GM21423 (cell line): ENCODE results near the gene PDE4DIP.
"Not testable (repeated sequence)": the region's sequence is repeated elsewhere in the genome, so short reads cannot be mapped to it uniquely, and the experiment has no call there.

ENCODE experiments used
- ATAC-seq: cut with Tn5 transposase; IDR thresholded peaks from one replicate; pipeline ENCODE4 v1.9.1; 2021; ENCODE audit warnings: mild to moderate bottlenecking, moderate library complexity; ENCODE audit not compliant: unreplicated experiment

PDE4DIP gene

GRCh38 chr1:148844220-148844619, at the start of gene PDE4DIP:
Gene PDE4DIP (plus strand): TSS chr1:148844428. CDS start chr1:148844775, 347 bp downstream.
- not testable (repeated sequence) for ATAC-seq

DNA sequence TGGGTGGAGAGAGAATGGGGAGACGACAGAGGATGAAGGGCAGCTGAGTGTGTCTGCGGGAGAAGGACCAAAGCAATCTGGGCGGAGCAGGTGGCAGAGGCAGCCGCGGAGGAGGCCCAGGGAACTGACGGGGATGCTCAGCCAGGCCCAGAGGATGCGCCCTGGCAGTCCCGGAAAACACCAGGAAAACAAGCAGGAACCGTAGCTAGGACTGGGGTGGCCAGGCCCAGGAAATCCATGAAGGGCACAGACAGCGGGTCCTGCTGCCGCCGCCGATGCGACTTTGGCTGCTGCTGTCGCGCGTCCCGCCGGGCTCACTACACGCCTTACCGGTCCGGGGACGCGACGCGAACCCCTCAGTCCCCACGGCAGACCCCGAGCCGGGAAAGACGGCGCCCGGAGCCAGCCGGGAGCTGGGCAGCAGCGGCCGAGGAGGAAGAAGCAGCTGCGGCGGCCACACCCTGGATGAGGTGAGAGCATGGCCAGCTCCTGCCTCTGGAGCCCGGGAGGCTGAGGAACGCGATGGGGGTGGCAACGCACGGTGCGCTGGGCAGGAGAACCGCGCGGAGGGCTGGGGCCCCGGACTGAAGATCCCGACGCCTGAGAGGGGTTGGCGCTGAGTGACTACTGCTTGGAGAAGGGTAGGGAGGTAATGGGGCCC, 35.8 kb upstream of the PDE4DIP start:
- not testable (repeated sequence) for ATAC-seq

DNA sequence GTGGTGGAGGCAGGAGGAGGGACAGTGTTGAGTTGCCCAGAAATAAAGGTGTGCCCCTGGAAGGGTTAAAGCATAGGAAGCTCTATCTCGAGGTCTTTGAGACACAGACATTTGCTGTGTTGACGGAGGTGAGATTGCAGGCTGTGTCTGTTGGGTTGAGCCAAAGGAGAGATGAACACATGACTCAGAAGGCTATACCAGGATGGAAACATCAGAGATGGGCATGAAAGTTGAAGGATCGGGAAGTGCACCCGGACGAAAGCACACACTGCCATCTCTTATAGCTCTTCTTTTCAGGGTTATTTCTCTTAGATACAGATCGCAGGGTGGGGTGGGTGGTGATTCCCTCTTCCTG, 35.3 kb upstream of the PDE4DIP start:
- ATAC-seq, result not testable (repeated sequence)

DNA sequence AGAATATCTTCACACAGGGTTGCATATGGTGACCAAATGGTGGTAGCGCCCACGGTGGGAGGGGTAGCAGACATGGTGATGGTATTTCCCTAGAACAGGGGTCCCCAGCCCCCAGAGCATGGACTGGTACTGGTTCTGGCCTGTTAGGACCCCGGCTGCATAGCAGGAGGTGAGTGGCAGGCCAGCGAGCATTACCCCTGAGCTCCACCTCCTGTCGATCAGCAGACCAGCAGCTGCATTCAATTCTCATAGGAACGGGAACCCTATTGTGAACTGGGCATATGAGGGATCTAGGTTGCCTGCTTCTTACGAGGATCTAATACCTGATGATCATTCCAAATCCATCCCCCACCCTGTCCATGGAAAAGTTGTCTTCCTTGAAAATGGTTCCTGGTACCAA, 22.0 kb upstream of the PDE4DIP start:
- not testable (repeated sequence) for ATAC-seq

DNA sequence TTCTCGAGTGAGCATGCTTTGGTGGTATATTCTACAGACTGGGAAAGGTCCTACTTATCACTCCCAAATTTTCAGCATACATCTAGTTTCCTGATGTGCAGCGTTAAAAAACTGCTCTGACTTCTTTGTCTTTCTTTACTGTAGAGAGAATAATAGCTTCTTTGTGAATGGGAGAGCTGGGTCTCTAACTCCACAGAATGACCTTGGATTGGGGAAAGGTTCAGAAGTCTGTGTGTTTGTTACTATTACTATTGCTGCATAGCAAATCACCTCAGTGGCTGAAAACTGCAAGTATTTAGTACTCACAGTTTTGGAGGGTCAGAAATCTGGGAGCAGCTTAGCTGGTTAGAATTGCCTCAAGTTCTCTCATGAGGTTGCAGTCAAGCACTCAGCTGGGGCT, 20.4 kb upstream of the PDE4DIP start:
- not testable (repeated sequence) for ATAC-seq

DNA sequence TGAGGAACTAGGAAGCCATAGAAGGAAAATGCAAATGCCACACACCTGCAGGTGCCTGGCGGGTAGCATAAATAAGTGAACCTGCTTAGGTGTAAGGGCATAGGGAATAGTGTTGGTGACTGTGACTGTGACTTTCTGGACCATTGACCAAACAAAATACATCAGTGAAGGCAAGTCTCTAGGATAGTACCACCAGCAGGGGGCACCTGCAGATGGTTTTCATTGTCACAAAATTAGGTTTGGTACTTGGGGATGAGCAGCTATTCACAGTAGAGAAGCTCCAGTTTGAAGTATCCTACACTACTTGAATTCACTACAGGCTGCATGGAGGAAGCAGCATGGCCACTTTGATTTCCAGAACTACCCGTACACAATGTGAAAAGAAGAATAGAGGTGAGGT, 19.2 kb upstream of the PDE4DIP start:
- not testable (repeated sequence) for ATAC-seq

- ATAC-seq, result not testable (repeated sequence)
Observed at GRCh38 chr1:148828531-148828930, 15.7 kb upstream of the PDE4DIP start.

DNA sequence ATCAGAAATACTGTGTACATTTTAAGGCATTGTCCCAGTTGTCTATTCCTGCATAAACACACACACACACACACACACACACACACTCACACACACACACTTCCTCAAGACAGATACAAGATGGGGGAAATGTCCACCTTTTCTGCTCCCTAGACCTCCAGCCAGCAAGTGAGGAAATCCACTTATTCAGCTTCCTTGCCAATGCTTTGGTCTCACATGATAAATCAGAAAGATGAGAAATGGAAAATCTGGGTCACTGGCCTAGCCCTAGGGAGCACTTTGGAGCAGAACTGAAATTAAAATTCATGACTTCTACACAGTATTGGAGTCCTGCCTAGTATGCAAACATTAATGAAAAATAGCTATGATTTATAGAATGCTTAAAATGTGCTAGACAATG, 15.3 kb upstream of the PDE4DIP start:
- ATAC-seq, result not testable (repeated sequence)

DNA sequence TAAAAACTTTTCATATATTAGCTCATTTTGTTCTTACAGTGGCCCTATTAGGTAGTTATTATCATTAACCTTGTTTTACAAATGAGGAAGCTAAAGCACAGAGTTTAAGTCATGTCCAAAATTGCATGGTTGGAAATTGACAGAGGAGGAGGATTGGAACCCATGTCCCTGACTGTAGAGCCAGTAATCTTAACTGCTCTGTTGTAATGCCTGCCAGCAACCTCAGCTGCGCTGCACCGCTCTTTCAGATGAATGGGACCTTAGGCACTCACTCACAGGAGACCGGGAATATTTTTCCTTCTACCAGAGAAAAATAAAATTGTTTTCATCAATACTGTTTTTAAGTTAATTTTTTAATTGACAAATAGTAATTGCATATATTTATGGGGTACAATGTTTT, 14.9 kb upstream of the PDE4DIP start:
- not testable (repeated sequence) for ATAC-seq

GRCh38 chr1:148841262-148841661, 3.0 kb upstream of the PDE4DIP start:
- ATAC-seq, result not testable (repeated sequence)

GRCh38 chr1:148844651-148845050, 423 bp downstream of the PDE4DIP start:
- ATAC-seq, result not testable (repeated sequence)

GRCh38 chr1:148845068-148845467, 840 bp downstream of the PDE4DIP start:
- ATAC-seq, result not testable (repeated sequence)

- ATAC-seq, result not testable (repeated sequence)
Observed at GRCh38 chr1:148850347-148850746, 6.1 kb downstream of the PDE4DIP start.

DNA sequence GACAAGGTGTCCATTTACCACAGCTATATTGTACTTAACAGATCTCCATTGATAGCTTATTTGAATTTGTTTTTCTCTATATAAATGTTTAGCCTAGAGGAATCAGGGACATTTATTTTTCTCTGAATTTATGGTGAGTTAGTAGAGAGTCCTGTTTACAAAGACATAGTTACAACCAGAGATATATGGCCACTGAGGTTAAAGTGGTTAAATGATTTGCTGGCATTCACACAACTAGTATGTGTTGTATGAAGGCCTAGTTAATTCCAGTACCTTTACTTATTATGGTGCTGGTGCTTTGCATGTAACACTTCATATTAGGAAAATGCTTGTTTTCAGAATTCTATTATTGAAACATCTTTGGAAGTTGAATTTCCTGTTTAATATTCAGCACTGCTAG, 6.6 kb downstream of the PDE4DIP start:
- ATAC-seq, result not testable (repeated sequence)

DNA sequence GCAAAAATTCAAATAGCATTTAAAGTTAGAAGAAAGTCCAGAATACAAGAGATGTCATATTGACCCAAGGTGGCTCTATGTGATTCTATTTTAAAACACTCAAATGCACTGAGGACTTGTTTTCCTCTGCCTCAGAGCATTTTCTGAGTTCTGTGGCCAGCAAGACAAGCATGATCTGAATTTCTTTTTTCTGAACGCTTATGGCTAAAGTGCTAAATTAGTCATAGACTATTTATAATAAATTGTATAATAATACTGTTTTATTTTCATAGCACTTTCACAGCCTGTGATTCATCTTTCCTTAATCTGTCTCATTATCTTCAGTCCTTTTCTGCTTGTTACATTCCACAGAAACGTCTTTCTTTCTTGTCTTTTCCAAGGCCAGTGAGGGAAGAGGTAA, 7.5 kb downstream of the PDE4DIP start:
- not testable (repeated sequence) for ATAC-seq

DNA sequence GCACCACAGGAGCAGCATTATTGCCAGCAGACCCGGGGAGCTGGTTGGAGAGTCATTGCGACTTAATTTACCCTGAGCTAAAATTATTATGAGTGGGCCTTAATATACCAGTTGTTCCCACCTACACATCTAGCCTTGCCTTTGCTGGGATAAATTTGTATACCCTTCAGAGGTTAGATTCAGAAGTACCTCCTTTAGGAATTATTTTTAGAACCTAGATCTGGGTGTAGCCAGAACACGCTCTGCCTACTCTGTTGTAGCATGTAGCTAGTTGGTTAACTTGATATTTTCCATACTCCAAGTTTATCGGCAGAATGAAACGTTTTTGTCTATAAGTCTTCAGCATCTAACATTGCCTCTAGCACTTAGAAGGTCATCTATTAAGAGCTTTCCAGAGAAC, 9.1 kb downstream of the PDE4DIP start:
- not testable (repeated sequence) for ATAC-seq

GRCh38 chr1:148854063-148854462, 9.8 kb downstream of the PDE4DIP start:
- not testable (repeated sequence) for ATAC-seq

DNA sequence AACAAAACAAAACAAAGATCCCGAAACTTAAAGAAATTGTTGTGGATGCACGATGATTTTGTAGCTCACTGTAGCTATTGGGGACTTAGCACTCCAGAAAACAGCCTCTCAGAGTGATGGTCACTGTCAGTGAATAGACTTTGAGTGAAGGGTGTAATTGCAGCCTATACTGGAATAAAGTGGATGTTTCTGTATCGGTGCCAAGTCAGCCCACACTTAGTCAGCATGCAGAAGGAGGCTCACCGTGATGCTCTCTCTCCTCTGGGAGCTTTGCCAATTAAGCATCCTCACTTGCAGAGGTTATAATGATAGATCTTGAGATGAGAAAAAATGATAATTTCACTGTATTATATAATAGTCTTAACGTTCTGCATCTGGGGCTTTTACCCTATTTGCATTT, 11.1 kb downstream of the PDE4DIP start:
- not testable (repeated sequence) for ATAC-seq

DNA sequence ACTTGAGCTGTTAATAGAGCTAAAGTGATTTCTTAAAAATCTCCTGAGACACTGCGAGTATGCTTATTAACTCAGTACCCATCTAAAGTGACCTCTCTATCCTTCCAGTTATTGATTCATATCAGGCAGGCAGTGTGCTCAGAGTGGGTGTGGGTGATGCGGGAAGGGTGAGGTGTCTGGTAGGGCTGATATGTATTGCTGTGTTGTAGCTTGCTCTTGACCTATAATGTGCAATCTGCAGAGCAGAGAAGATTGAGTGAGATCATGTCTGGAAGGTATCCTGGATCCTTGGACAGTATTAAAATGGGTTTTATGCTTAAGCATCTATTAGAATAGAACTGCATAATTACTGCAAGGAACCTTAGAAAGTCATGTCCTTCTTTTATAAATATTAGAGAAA, 15.8 kb downstream of the PDE4DIP start:
- ATAC-seq, result not testable (repeated sequence)

GRCh38 chr1:148860579-148861259, 16.5 kb downstream of the PDE4DIP start:
- ATAC-seq, result not testable (repeated sequence)

- ATAC-seq, result not testable (repeated sequence)
Observed at GRCh38 chr1:148862590-148862989, 18.4 kb downstream of the PDE4DIP start.

DNA sequence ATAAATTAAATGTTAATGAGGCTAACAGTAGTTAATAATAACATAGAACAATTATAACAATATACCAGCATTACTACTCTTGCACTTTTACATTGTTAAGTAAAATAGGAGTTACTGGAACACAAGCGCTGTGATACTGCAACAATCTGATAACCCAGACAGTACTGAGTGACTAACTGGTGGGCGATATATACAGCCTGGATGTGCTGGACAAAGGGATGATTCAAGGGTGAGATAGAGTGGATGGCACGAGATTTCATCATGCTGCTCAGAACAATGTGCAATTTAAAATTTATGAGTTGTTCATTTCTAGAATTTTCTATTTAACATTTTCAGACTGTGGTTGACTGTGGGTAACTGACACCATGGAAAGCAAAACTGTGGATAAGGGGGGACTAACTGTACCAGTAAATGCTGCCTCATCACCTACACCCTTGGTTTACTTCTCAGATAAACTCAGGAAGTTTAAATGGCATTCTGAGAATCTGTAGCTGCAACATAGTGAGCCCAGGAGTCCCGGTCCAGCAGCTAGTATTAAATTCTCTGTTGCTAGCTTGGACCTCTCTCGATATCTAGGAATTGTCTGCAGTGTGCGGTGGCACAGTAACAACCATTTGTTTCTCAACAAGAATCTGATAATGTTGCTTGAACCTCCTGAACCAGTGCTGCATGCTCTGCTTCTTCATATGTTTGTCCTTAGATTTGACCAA, 24.9 kb downstream of the PDE4DIP start:
- ATAC-seq, result not testable (repeated sequence)
